ENCODE results near the gene NKX2-2.
"Not testable (repeated sequence)": the region's sequence is repeated elsewhere in the genome, so short reads cannot be mapped to it uniquely, and the experiment has no call there.

The NKX2-2 gene

DNA sequence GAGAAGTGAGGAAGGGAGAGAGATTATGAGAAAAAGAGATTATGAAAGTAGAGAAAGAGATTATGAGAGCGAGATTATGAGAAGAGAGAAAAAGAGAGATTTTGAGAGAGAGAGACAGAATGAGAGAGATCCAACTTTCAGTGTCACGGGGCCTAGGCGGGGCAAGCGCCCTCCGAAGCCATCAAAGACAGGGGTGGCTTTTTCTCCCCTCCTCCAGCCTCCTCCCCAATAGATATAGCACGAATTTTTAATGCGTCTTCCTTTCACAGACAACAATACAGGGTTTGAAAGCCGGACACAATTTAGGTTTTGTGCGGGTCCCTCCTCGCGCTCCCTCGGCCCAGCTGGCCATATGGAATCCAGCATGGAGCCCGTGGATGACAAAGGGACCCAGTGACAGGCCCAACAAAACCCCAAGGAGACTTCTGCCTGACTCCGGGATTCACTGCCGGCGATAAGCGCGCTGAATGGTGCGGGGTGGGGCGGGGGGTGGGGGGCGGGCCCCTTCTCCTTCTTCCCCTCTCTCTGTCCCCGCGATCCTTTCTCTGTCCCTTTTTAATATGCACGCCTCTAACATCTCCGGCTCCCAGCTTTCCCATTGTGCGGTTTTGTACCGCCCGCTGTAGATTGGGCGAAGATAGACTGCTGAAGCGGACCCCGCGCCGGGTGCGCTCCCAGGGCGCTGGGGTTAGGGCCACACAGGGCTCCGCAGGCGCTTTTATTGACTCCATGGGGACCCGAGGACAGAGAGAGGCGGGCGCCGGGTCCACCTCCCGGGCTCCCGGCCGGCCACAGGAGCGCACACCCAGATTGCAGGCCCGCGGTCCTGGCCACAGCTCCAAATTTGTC is 5.4 kb downstream of the NKX2-2 start:
- DNase-seq (ENCODE audit: low read depth) = no peak

- no peak for DNase-seq (ENCODE audit: low read depth)
Measured at GRCh38 chr20:21507400-21508229, 6.2 kb downstream of the NKX2-2 start.

DNA sequence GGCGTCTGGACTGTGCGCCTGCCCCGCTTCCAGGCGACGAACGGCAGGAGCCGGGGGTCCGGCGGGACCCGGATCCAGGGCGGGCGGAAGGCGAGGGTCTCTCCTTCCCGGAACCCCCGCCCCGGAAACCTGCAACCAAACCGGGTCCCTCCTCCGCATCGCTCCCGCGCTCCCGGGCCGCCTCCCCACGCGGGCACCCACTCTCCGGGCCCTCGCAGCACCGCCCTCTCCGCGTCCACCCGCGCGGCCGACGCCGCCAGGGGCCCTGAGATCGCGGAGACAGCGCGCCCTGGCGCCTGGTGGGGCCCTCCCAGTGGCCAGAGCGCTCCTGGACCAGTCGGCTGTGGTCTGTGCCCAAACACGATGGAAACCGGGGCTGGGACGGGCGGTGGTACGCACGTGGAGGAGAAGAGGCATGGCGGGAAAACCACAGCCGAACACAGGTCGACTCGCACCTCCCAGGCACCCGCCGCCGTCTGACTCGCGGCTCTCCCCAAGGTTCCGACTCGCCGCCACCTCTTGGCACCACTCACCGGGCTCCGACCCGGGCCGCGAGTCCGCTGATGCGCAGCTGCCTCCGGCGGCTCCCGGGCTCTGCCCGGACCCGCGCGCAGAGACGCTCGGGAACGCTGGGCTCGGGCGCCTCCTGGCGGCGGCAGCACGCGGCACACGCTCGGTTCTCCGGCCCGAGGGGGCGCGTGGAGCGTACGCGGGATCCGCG is 7.9 kb downstream of the NKX2-2 start:
- DNase-seq (ENCODE audit: low read depth) = no peak

- peak; percentile 5 for DNase-seq (ENCODE audit: low read depth)
Measured at GRCh38 chr20:21505161-21505809, 8.6 kb downstream of the NKX2-2 start.

DNA sequence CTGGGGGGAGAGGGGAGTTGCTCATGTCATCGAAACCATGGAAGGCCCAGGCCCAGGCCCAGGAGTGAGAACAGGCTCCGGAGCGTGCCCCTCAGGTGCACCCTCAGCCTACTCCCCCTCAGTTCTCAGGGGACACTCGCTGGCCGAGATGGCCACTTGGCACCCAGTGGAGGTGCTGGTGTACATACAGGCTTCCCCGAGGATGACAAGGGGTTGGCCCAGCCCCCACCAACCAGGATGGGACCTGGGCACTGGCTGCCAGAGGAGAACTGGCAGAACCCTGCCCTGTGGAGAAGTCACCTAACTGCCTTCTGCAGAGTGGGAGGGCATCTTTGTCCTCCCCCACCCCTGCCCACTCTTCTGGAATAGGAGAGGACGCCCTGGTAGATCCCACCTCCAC is 9.5 kb downstream of the NKX2-2 start:
- DNase-seq (ENCODE audit: low read depth) = no peak

- DNase-seq (ENCODE audit: low read depth) = no peak
Measured at GRCh38 chr20:21503345-21503744, 10.5 kb downstream of the NKX2-2 start.

DNA sequence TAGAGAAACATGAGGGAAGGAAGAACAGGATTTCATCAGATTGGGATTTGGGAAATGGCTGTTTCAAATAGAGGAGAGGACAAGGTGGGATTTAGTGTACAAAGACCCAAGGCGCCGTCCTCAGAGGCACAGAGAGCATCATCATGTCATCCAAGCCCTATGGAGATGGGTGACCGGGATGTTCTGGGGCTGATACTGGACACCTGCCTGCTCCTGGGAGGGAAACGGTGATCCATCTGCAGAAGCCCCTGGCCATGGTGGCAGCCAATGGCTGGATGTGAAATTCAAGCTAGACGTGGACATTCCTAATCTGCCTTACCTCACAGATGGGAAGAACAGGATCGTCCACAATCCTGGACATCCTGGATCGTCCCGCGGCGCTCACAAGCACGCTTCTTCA is 12.7 kb downstream of the NKX2-2 start:
- no peak for DNase-seq (ENCODE audit: low read depth)

GRCh38 chr20:21500599-21500998 is 13.3 kb downstream of the NKX2-2 start:
- DNase-seq (ENCODE audit: low read depth) = no peak

DNA sequence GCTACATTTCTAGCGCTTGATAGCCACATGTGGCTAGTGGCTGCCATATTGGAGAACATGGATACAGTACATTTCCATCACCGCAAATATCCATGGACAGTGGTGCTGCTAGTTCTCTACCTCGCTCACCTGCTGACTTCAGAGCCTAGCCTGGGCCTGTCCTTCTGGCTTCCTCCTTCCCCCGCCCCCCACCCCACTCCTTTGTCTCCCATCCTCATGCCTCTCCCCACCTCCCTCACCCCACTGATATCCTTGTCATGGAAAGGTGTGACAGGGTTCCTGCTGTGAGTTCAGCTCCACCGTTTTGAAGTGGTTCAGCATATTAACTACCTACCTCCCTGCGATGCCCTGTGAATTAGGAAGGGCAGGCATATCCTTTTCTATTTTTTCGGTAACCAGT is 14.2 kb downstream of the NKX2-2 start:
- no peak for DNase-seq (ENCODE audit: low read depth)

GRCh38 chr20:21498635-21499034 is 15.2 kb downstream of the NKX2-2 start:
- no peak for DNase-seq (ENCODE audit: low read depth)

DNA sequence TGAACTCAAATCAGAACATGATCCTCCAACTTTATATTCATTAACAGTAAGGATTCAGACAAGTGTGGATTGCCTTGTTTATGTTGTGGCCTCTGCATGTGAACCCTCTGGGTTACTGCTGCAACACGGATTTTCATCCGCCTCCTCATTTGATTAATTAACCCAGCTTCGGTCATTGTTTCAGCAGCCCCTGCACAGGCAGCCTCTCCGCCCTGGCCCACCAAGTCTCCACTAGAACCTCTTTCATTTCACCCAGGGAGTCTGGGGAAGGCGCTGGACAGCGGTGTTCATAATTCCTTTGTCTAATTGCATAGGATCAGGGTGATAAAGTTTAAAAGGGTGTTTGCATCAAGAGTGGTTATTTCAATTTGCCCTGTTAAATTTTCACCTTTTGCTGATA is 15.7 kb downstream of the NKX2-2 start:
- DNase-seq (ENCODE audit: low read depth) = no peak

GRCh38 chr20:21496452-21496851 is 17.4 kb downstream of the NKX2-2 start:
- DNase-seq (ENCODE audit: low read depth) = no peak

- DNase-seq (ENCODE audit: low read depth) = no peak
Measured at GRCh38 chr20:21493049-21493448, 20.8 kb downstream of the NKX2-2 start.

DNA sequence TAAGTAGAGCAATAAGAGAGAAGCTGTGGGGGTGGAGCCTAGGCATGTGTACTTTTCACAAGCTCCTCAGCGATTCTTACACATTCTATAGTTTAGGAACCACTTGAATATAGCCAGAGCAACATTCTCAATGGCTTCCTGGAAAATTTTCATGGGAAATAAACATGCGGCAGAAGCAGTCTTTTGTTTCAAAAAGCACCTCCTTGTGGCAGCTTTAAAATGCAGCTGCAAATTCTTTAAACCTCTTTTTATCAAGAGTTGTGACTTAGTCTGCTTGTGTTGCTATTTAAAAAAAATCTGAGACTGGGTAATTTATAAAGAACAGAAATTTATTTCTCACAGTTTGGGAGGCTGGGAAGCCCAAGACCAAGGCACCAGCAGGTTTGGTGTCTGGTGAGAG is 23.8 kb downstream of the NKX2-2 start:
- no peak for DNase-seq (ENCODE audit: low read depth)

- DNase-seq (ENCODE audit: low read depth) = not testable (repeated sequence)
Measured at GRCh38 chr20:21480144-21480543, 33.7 kb downstream of the NKX2-2 start.

DNA sequence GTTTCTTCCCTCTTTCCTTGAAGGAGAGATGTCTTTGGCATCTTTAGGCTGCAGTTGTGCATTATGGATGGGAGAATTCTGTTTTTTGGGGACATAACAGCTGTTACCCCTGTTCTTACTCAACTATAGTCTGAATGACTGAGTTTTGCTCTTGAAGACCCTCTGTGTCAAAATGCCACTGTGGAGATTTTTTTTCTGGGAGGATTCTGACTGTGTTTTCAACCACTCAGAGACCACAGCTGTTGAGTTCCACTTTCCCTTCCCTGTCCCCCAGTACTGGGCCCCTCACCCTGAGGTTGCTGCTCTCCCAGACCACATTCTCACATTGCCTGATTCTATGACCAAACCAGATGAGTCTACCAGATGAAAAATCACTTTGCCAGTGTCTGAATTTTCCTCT is 48.1 kb downstream of the NKX2-2 start:
- no peak for DNase-seq (ENCODE audit: low read depth)

DNA sequence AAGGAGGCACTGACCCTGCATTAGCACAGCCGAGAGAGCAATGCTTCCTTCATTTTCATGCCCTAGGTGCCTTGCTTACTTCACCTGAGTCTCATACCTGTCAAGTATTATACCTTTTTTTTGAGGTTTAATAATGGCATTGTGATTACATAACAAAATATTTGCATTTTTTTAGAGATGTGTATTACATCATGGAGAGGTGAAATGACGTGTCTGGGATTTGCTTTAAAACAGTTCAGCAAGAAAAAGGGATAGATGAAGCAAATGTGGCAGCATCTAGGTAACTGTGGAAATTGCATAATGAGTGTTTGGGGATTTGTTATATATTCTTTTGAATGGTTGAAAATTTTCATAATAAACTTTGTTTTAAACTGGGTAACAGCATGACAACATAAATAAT is 48.9 kb downstream of the NKX2-2 start:
- no peak for DNase-seq (ENCODE audit: low read depth)

Data from fibroblast of the conjunctiva (primary cell).